GM19397 (cell line): ENCODE results near the gene KCNH5.

Experiments
- ATAC-seq: cut with Tn5 transposase; IDR thresholded peaks from one replicate; pipeline ENCODE4 v1.9.1; 2021; ENCODE audit warnings: mild to moderate bottlenecking, moderate library complexity; ENCODE audit not compliant: unreplicated experiment

KCNH5 gene

GRCh38 chr14:62684376-62684775 is 360.9 kb downstream of the KCNH5 start:
- ATAC-seq = no peak

- ATAC-seq = no peak
These were observed 363.1 kb downstream of the KCNH5 start for GRCh38 chr14:62682208-62682607.

- no peak for ATAC-seq
These were observed 370.6 kb downstream of the KCNH5 start for GRCh38 chr14:62674563-62675237.

- no peak for ATAC-seq
These were observed 372.1 kb downstream of the KCNH5 start for GRCh38 chr14:62673014-62673755.

GRCh38 chr14:62670526-62670925 is 374.7 kb downstream of the KCNH5 start:
- ATAC-seq = no peak

- no peak for ATAC-seq
These were observed 377.8 kb downstream of the KCNH5 start for GRCh38 chr14:62667421-62667914.

GRCh38 chr14:62665286-62665685 is 380.0 kb downstream of the KCNH5 start:
- ATAC-seq = no peak

GRCh38 chr14:62663456-62663821 is 381.8 kb downstream of the KCNH5 start:
- ATAC-seq = no peak

GRCh38 chr14:62662811-62663455 is 382.3 kb downstream of the KCNH5 start:
- ATAC-seq = no peak

- no peak for ATAC-seq
These were observed 383.4 kb downstream of the KCNH5 start for GRCh38 chr14:62661818-62662217.

GRCh38 chr14:62658631-62659030 is 386.6 kb downstream of the KCNH5 start:
- ATAC-seq = no peak

GRCh38 chr14:62657376-62657775 is 387.9 kb downstream of the KCNH5 start:
- ATAC-seq = no peak

GRCh38 chr14:62655166-62655565 is 390.1 kb downstream of the KCNH5 start:
- no peak for ATAC-seq

- ATAC-seq = no peak
These were observed 390.6 kb downstream of the KCNH5 start for GRCh38 chr14:62654641-62655040.
